ENCODE measurements around the gene F13B. TPM values are rescaled to one million over a fixed set of nuclear protein-coding genes. Genes with fewer than 3 reads are reported as not detected.

The F13B gene
- total RNA-seq, 1 experiment from 2014 or later, result not detected

Other genes with a start within 250 kb of the F13B start
- not detected in 2 replicates for gene CFHR1, start 247.5 kb downstream of the F13B start, total RNA-seq (2014; rRNA removed)
- not detected in 2 replicates for gene CFHR4, start 179.2 kb downstream of the F13B start, total RNA-seq (2014; rRNA removed)
- not detected in 2 replicates for gene CFHR2, start 123.5 kb downstream of the F13B start, total RNA-seq (2014; rRNA removed)
- not detected in 2 replicates for gene CFHR5, start 89.7 kb downstream of the F13B start, total RNA-seq (2014; rRNA removed)
- 28.6 and 35.0 TPM in 2 replicates for gene ASPM, start 79.4 kb upstream of the F13B start, total RNA-seq (2014; rRNA removed)
- 4.3 and 5.3 TPM in 2 replicates for gene ZBTB41, start 134.0 kb upstream of the F13B start, total RNA-seq (2014; rRNA removed)
- 0.07 TPM in 1 of 2 replicates, not detected in the other for gene CRB1, start 201.0 kb upstream of the F13B start, total RNA-seq (2014; rRNA removed)